ENCODE results near the gene FSD1L. TPM values are rescaled to one million over a fixed set of nuclear protein-coding genes. Genes with fewer than 3 reads are reported as not detected.

Gene FSD1L
- total RNA-seq, 1 experiment from 2014 or later: 5.7 TPM

DNA sequence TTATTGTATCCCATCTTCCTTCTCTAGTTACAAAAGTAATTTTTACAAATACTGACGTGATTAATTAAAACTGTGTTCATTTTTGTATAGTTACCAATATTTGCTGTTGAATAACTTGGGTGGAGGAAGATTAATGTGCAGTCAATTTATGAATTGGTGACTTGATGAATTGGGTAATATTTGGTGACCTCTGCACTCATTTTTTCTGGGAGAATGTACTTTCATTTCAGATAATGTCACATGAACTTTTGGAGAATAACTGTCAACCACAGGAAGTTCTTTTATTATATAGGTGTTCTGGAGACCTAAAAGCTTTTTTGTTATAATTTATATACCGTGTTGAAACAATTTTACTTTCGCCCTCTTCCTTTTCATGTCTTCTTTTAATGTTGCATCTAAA is 83.7 kb downstream of the FSD1L start:
- Mint-ChIP-seq H3K4me1 (ENCODE audit: low read depth, unreplicated experiment) (no peaks in the 10 kb centered on the region), H3K36me3 (ENCODE audit: insufficient read depth, unreplicated experiment) (no peaks in the 10 kb centered on the region), H3K27ac (ENCODE audit: unreplicated experiment) (no peak overlapping the region), H3K9me3 (ENCODE audit: unreplicated experiment) (peaks cover 13% of the 10 kb centered on the region), H3K27me3 (ENCODE audit: insufficient read depth, unreplicated experiment) (no peaks in the 10 kb centered on the region), H3K4me3 (ENCODE audit: unreplicated experiment) (no peak overlapping the region)
- TF ChIP-seq, protein P1, sequence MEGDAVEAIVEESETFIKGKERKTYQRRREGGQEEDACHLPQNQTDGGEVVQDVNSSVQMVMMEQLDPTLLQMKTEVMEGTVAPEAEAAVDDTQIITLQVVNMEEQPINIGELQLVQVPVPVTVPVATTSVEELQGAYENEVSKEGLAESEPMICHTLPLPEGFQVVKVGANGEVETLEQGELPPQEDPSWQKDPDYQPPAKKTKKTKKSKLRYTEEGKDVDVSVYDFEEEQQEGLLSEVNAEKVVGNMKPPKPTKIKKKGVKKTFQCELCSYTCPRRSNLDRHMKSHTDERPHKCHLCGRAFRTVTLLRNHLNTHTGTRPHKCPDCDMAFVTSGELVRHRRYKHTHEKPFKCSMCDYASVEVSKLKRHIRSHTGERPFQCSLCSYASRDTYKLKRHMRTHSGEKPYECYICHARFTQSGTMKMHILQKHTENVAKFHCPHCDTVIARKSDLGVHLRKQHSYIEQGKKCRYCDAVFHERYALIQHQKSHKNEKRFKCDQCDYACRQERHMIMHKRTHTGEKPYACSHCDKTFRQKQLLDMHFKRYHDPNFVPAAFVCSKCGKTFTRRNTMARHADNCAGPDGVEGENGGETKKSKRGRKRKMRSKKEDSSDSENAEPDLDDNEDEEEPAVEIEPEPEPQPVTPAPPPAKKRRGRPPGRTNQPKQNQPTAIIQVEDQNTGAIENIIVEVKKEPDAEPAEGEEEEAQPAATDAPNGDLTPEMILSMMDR (IDR thresholded peaks at IDR 0.05; ENCODE audit: insufficient read depth in 1 of 2, low read depth in 1 of 2, low read length in 1 of 2, severe bottlenecking in 1 of 2, unreplicated experiment in 1 of 2): no peak
- CTCF ChIA-PET: no interaction called here
- Histone ChIP-seq H3K9me3 (0 out of 2 replicates have a peak, but pooled peaks cover 3% of the 10 kb centered on the region), H3K4me1 (no peaks in the 10 kb centered on the region), H3K27me3 (replicated peaks; ENCODE audit: control insufficient read depth, insufficient read depth, low read length) (no peaks in the 10 kb centered on the region), H3K4me3 (ENCODE audit: low read depth, low read length) (no peak overlapping the region), H3K36me3 (ENCODE audit: control insufficient read depth, insufficient read depth, low read length) (no peaks in the 10 kb centered on the region)
- intact Hi-C loops (cut with micrococcal nuclease; ENCODE audit: unreplicated experiment): loop anchor here (5.0 kb wide), 1 partner anchor 104 kb away; no protein-coding TSS in a partner anchor
- no TSS peak for BruUV-seq (replicated peaks)
- POLR2A ChIA-PET: no interaction called here
- DNase-seq: no peak

DNA sequence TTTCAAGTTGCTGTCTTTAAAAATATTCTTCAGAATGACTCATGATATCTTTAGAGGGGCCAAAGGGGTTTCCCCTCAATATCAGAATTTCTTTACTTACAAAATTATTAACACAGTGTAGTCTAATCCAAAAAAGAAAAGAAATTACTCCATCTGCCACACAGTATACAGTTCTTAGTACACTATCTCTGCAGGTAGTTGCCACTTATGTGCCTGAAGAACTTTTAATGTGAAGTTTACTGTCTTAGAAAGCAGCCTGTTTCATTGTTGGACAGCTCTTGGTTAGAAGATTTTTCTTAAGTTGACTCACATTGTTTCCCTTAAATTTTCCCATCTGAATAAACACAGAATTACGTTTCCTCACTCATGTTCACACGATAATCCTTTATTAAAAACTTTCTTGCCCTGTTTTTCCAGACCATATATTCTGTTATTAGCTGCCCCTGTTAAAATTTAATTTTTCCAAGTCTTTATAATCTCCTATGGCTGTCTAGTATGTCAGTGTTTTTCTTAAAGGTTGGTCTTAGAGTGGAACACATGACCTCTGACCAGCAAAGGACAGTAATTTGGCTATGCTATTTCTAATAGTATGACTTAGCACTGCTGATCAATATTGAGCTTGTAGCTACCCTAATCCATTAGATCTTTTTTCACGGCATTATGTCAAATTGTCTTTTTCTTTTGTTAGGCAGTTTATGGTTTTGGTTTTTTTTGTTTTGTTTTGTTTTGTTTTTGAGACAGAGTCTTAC is 88.3 kb downstream of the FSD1L start:
- H3K36me3 Mint-ChIP-seq (ENCODE audit: insufficient read depth, unreplicated experiment): no peaks in the 10 kb centered on the region
- Histone ChIP-seq H3K36me3 (ENCODE audit: control insufficient read depth, insufficient read depth, low read length) (no peaks in the 10 kb centered on the region), H3K27me3 (replicated peaks; ENCODE audit: control insufficient read depth, insufficient read depth, low read length) (no peaks in the 10 kb centered on the region), H3K9me3 (no peaks in the 10 kb centered on the region), H3K4me1 (no peaks in the 10 kb centered on the region), H3K4me3 (ENCODE audit: low read depth, low read length) (no peak overlapping the region)
- TF ChIP-seq, protein P1 (IDR thresholded peaks at IDR 0.05; ENCODE audit: insufficient read depth in 1 of 2, low read depth in 1 of 2, low read length in 1 of 2, severe bottlenecking in 1 of 2, unreplicated experiment in 1 of 2): no peak
- DNase-seq: no peak
- H3K9me3 Mint-ChIP-seq (ENCODE audit: unreplicated experiment): no peaks in the 10 kb centered on the region
- no peaks in the 10 kb centered on the region for H3K27me3 Mint-ChIP-seq (ENCODE audit: insufficient read depth, unreplicated experiment)
- intact Hi-C loops (cut with micrococcal nuclease; ENCODE audit: unreplicated experiment): no loop called here
- H3K4me3 Mint-ChIP-seq (ENCODE audit: unreplicated experiment): no peak overlapping the region
- ChIA-PET POLR2A (no interaction called here), CTCF (no interaction called here)
- BruUV-seq (replicated peaks): no TSS peak
- no peaks in the 10 kb centered on the region for H3K4me1 Mint-ChIP-seq (ENCODE audit: low read depth, unreplicated experiment)
- H3K27ac Mint-ChIP-seq (ENCODE audit: unreplicated experiment): no peak overlapping the region

DNA sequence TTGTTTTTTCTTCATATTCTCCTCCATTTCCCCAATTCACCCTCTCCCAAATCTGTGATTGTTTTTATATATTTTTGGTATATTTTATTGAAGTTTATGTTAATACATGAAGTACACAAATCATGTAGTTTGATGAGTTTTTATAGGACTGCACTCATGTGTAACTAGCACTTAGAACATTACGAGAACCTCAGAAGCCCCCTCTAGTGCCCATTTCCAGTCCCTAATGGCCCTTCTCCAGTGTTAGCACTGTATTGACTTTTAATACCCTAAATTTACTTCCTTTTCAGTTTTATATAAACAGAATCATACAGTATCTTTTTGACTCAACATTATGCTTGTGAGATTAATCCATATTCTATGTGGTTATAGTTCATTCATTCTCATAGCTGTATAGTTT is 91.6 kb downstream of the FSD1L start:
- no TSS peak for BruUV-seq (replicated peaks)
- Mint-ChIP-seq H3K36me3 (ENCODE audit: insufficient read depth, unreplicated experiment) (no peaks in the 10 kb centered on the region), H3K4me1 (ENCODE audit: low read depth, unreplicated experiment) (no peaks in the 10 kb centered on the region), H3K4me3 (ENCODE audit: unreplicated experiment) (no peak overlapping the region), H3K27me3 (ENCODE audit: insufficient read depth, unreplicated experiment) (no peaks in the 10 kb centered on the region), H3K9me3 (ENCODE audit: unreplicated experiment) (no peaks in the 10 kb centered on the region), H3K27ac (ENCODE audit: unreplicated experiment) (no peak overlapping the region)
- ChIA-PET POLR2A (no interaction called here), CTCF (no interaction called here)
- Histone ChIP-seq H3K36me3 (ENCODE audit: control insufficient read depth, insufficient read depth, low read length) (no peaks in the 10 kb centered on the region), H3K4me3 (ENCODE audit: low read depth, low read length) (no peak overlapping the region), H3K27me3 (replicated peaks; ENCODE audit: control insufficient read depth, insufficient read depth, low read length) (no peaks in the 10 kb centered on the region), H3K9me3 (no peaks in the 10 kb centered on the region), H3K4me1 (no peaks in the 10 kb centered on the region)
- peak in 1 of 2 experiments; percentile 18 for DNase-seq
- intact Hi-C loops (cut with micrococcal nuclease; ENCODE audit: unreplicated experiment): no loop called here
- TF ChIP-seq, protein P1 (IDR thresholded peaks at IDR 0.05; ENCODE audit: insufficient read depth in 1 of 2, low read depth in 1 of 2, low read length in 1 of 2, severe bottlenecking in 1 of 2, unreplicated experiment in 1 of 2): no peak
